IMR-90 (cell line): Measurements from ENCODE around the gene DOK1.

Experiments
- ELK1 ChIP-seq: fragments of 150-350 bp; IDR thresholded peaks from 2 replicates; pipeline ENCODE4 v1.6.1; 2016; ENCODE audit warnings: low read depth, mild to moderate bottlenecking, low read length, moderate library complexity, borderline replicate concordance
- POLR2A ChIP-seq: IDR thresholded peaks from 2 replicates; pipeline ENCODE4 v1.6.1; 2012; ENCODE audit warnings: mild to moderate bottlenecking, low read depth, low read length
- USF2 ChIP-seq: fragments of 150-350 bp; IDR thresholded peaks from 2 replicates; pipeline ENCODE4 v1.6.1; 2017; ENCODE audit warnings: mild to moderate bottlenecking, antibody characterized with exemption, low read length, low read depth

- TF ChIP-seq POLR2A: no peak
- TF ChIP-seq USF2: no peak
- no peak for TF ChIP-seq ELK1
These were observed 48.9 kb upstream of the DOK1 start for GRCh38 chr2:74505448-74506246.
